Stimulated activated CD8-positive, alpha-beta memory T cell treated with anti-CD3 and anti-CD28 coated beads, Interleukin-7, amount 100 ng/mL, for 4 hours (primary cell): Measurements from ENCODE around the gene RGS2.

Source experiments
- DNase-seq, 2 donors: peaks; one replicate each; pipeline ENCODE4 v3.0.0-alpha.2; 2020; ENCODE audit warnings: low read depth in 2 of 2

Gene RGS2, protein sequence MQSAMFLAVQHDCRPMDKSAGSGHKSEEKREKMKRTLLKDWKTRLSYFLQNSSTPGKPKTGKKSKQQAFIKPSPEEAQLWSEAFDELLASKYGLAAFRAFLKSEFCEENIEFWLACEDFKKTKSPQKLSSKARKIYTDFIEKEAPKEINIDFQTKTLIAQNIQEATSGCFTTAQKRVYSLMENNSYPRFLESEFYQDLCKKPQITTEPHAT

DNA sequence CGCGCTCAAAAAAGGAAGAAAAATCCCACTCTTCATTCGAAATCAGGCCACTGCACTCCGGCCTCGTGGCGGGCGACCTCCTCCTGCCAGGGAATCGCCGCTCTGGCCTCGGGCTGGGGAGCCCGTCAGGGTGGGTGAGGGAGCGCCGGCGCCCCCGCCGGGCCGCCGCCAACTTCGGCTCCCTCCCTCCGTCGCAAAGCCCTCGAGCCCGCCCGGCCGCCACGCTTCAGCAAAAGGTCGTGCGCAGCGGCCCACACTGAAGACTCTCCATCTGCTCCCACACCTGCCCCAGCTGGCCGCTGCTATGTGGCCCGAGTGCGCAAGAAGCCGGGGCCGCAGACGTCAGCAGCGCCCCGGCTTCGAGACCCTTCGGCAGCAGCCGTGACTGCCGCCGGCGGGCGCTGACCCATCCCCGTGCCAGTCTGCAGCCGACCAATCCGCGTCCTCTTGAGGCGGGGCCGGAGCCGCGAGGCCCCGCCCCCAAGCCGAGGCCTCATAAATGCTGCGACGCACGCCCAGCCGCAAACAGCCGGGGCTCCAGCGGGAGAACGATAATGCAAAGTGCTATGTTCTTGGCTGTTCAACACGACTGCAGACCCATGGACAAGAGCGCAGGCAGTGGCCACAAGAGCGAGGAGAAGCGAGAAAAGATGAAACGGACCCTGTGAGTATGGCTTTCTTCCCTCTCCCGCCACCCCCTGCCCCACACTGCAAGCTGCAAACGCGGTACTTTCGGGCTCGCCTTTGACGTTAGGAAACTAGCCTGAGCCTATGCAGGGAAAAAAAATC, at the start of gene RGS2:
RGS2 (plus strand) TSS at position 522 of the 789 bp plus-strand sequence; CDS start at position 555, 33 bp downstream.
- peak; percentile 73 to 84 for DNase-seq

DNA sequence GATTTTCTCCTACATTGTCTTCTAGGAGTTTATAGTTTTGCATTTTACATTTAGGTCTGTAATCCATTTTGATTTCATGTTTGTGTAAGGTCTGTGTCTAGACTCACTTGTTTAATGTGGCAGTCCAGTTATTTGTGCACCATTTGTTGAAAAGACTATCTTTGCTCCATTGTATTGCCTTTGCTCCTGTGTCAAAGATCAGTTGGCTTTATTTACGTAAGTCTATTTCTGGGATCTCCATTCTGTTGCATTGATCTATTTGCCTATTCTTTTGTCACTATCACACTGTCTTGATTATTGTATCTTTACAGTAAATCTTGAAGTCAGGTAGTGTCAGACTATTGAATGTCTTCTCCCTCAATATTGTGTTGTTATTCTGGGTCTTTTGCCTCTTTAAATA, 49.7 kb upstream of the RGS2 start:
- no peak for DNase-seq

DNA sequence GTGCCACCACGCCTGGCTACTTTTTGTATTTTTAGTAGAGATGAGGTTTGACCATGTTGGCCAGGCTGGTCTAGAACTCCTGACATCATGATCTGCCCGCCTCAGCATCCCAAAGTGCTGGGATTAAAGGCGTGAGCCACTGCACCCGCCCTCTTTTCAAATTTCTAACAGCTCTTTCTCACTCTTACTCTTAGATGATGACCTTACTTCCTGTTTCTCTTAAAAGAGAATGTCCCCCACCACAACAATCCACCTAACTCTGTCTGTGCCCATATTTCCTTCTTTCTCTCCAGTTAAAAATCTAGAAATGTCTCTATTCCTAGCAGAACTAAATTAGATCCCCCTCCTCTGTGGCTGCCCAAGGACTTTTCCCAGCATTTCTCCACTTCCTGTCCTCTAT, 46.6 kb upstream of the RGS2 start:
- DNase-seq: no peak

DNA sequence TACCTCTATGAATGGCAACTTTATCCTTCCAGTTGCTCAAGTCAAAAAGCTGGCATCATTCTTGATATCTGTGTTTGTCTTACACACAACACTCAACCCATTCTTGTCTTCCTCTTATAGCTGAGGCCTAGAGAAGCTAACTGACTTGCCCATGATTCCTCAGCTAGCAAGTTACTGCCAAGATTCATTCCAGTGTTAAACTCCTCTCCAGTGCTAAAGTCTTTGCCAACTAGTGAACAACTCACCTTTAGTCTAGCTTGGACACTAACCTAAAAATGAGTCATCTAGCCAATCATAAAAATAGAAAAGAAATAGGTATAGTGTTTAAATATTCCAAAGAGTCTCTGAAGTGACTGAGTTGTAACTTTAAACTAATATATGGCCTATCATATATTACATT, 45.6 kb upstream of the RGS2 start:
- no peak for DNase-seq

DNA sequence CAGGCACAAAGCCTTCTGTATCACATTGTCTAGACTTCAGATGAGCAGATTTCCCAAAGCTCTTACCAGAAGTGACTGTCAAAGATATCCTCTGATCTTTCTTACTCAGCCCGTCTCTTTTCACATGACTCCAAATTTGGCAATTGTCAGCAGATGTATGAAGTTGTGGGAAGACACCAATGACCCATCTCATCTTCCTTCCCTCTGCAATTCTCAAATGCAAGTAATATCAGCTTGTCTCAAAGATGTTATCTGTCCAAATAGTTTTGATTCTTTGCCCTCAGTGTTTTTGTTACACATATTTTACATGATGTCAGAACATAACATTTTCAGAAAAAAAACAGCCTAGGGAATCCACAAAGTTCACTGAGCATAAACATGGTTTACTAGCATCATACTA, 45.1 kb upstream of the RGS2 start:
- DNase-seq: no peak

DNA sequence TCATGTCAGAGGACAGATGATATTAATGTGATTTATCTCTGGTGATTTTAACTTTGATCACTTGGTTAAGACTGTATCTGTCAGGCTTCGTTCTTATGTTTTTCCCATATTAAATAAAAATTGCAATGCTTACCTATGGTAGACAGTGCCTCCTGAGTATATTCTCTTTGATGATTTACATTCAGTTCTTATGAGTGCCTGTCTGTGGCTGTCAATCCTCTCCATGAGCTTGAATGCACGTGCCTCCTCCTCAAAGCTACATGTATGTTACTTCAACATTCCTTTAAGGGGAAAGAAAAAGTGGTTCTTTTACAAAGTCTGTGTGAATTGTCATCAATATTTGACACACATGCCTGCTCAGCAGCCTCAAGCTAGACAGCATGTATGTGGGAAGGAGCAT, 44.2 kb upstream of the RGS2 start:
- DNase-seq: no peak

DNA sequence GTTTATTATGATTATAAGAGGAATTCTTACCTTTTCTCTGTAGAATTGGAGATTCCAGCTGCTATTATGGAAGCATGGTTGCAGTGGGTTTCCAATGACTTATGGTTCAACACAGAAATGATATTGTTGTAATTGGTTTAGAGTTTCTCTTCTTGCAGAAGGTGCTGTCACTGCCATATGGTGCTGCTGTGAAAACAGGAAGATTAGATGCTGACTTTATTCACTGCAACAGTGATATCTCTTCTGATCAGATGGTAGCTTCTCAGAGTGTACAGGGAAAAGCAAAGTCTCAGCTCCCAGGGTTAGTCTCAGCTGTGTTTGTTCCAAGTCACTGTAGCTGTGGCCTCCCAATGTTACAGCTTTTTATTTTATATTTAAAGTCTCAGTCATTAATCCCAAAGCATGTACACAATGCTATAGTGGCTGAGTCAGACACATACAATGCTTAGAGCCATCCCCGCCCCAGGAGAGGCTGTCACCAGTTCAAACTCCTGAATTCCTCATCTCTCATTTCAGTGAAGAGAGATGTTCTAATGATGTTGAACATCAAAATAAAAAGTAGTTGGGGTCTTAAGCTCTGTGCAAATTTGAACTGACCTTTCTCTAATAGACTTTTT, 42.7 kb upstream of the RGS2 start:
- no peak for DNase-seq

DNA sequence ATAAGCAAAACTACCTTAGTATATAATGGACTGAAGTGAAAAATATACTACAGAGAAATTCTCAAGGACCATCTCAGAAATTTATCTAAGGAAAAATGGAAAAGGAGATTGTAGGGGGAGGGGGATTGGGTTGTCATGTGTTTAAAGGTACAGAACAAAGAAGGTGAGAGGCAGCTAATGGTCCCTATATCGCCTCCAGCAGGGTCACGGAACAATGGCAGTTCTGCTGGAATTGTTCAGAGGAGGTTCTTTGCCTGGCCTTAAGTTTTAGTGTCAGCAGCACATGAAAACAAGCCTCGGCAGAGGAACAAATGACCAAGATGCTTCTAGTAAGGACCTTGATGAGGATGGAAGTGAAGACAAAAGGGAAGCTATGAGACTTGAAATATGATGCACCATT, 42.0 kb upstream of the RGS2 start:
- no peak for DNase-seq

DNA sequence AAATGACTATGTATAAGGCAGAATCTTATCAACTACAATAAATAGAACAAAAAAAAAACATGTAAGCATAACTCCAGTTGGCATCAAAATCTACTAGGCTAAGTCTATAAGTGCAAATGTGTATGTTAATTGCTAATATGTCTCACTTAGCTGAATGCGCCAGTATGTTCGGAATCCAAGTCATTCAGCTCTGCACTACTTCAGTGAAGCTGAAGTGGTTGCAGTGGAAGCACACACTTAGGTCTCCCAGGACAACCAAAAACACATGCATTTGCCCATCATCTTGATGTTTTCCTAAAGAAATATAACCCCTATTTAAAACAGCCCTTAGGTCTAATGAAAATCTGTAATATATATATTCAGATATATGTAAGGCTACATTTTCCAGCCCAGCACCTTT, 41.0 kb upstream of the RGS2 start:
- no peak for DNase-seq

DNA sequence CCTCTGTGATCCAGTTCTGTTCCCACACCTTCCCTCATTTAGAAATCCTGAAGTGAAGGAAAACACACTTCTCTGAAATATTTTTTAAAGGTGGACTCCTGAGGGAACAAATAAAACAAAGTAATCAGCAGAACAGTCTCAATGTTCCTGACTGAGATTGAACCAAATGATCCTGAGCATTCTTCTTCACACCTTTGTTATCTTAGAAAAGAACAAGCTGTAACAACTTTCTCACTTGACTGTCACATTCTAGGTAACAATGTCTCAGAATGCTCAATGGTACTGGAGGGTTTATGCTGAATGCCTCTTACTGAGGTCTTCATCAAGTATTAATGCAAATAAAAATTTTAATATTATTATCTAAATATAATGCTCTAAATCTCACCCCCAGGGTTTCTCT, 40.4 kb upstream of the RGS2 start:
- DNase-seq: no peak

DNA sequence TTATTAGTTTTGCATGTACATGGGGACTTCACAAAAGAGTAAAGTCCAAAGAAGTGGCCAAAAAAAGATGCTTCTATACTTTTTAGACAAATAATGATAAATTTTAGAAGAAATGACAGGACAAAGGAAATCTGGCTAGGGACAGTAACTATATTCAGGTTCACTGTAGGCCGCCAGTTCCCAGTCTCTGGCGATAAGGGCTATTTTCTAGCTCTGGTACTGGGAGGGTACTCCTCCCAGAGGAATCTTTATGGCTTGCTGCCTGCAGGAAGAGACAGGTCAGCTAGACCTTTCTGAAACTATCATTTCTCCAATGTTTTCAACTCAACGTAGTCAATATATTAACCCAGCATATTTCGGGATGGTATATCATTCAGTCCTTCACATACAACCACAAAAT, 37.5 kb upstream of the RGS2 start:
- DNase-seq: no peak

DNA sequence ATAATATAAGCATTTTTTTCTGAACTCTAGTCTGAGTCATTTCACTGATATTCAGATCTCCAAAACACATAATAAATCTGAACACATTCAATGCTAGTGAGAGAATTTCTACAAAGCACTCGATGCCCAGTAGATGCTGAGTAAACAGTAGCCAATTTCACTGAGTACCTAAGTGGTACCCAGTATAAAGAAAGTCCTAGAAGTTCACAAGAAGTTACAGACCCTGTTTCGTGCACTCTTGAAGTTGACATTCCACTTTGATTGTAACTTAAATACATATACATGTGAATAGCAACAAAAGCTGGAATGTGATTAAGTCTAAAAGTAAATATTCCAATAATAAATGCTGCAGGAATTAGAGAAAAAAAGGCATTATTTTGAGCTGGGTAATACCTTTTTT, 33.2 kb upstream of the RGS2 start:
- DNase-seq: no peak

DNA sequence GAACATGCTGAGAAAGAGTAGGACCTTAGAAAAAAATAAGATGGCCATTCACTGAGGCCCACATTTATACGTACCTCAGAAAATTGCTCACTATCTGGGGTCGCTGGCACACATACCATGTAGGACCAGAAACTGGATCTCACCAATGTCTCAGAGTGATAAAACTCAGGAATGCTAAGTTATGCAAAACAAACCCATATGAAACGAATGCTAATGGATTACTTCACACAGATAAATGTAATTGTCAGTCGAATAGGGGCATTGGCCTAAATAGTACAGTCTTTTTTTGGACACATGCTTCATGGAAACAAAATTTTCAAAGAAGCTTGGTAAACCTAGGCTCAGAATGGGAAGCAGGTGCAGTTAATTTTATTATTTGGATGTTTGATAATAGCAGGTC, 32.6 kb upstream of the RGS2 start:
- no peak for DNase-seq

DNA sequence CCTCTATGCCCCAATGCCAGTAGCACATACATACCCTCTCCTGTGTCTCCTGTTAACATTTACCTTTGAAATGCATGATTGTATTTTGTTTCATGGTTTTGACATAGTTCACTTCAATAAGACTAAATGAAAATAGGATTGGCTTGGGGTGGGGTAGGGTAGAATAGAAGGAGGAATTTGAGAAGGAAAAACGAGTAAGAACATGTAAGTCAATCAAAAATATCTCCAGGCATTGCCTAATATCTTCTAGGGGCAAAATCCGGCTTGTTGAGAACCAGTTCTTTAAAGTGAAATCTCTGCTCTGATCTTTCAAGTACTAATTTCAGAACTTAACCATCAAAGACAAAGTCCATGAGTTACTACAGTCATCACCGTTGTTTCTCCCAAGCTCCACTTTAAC, 31.8 kb upstream of the RGS2 start:
- no peak for DNase-seq

DNA sequence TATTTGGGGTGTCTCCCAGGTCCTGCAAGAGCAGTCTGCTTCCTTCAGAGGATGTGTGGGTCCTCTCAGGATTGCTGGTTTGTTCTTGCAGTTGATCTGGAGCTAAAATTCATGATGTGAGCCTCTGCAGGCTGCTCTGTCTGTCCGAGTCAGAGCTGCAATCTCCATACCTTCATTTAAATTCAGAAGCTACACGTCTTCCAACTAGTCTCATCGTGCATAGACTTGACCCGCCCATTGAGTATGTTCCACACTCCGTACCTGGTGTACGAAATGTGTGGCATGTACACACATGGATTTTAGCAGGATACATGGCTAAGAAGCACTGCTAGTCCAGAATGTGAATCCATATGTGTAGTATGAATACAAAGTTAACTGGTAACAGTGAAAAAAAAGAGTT, 25.0 kb upstream of the RGS2 start:
- no peak for DNase-seq

DNA sequence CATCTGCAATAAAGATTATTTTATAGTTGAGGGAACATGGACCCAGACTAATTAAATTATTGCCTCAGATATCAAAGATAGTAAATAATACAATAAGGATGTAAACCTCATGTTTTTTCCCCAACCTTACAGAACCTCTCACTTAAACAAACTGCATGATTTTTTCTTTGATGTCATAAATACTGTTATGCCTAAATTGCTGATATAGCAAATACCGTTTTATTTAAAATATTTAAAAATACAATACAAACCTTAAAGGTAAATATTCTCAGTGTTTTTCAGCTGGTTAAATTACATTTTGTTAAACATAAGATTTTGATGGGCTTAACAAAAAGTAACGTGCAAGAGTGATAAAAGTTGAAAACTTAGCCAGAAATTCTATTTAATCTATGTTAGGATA, 24.4 kb upstream of the RGS2 start:
- DNase-seq: no peak

DNA sequence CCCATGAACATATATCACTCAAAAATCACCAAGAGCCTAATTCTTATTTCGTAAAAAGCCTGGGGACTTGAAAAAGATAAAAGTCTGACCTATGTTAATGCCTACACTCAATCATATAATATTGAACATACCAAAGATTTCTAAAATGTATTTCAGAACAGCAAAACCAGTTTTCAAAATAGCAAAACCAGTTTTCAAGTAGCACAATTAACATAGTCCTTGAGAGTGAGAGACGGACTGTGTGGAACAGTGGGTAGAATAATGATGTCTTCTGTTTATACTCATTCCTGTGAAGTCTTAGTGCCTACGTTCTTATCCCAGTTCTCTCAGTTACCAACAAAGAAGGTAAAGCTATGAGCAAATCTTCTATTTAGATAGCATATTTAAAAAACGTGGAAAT, 22.3 kb upstream of the RGS2 start:
- no peak for DNase-seq

DNA sequence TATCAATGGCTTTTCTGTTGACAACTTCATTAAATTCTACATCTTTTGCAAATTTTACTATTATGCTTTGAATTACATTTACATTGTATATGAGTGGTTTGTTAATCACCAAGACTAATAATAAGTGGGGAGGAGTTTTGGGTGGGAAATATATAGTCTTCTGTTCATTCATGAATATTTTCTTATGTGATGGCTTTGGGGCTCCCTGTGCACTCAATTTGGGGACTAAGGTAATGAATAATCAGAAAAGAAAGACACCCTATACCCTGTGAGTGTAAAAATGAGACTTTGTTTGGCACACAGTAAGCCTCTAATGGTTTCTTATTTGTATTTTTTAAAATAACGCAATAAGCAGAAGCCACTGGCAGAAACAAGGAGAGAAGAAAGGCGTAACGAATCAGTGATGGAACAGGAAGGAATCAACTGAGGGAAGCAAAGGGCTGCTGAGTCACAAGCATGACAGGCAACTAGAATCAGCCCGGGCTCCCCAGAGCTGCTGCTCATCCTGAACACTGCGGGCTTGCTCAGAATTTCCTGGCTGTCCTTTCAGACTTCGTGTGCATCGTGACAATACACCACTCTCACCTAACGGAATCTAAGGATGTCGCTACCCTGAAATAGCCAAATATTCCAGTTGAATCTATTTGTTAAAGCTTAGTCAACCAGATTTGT, 20.8 kb upstream of the RGS2 start:
- no peak for DNase-seq

DNA sequence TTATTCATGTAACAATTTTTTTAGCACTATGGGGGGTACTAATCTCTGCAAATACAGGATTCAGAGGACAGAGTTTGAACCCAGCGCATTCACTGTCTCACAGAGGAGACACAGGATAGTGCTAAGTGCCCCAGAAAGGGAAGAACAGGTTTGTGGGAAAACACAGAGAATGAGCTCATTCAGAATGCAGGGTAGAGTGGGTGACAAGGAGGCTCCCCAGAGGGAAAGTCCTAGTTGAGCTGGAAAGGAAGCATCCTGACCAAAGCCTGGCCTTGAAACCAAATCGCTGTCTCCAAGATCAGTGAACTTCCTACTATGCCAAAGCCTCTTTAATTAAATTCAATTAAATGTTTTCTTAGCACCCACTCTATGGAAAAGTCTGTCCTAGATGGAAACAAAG, 19.0 kb upstream of the RGS2 start:
- DNase-seq: no peak

DNA sequence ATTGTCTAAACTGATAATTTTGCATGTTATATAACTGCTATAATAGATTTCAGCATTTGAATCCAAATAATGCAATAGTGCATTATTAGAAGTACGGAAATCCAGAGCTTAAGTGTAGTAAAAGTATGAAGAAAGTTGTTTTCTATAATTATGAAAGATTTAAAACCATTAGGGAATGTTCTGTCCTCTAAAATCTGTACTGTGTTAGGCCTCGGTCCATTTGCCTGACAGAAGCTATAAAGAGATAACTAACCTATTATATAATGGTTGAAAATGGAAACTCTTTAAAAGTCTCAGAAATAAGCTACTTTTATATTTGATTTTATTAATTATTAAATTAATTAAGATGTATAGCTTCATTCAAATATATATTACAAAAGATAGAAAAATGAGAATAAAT, 16.2 kb upstream of the RGS2 start:
- no peak for DNase-seq

DNA sequence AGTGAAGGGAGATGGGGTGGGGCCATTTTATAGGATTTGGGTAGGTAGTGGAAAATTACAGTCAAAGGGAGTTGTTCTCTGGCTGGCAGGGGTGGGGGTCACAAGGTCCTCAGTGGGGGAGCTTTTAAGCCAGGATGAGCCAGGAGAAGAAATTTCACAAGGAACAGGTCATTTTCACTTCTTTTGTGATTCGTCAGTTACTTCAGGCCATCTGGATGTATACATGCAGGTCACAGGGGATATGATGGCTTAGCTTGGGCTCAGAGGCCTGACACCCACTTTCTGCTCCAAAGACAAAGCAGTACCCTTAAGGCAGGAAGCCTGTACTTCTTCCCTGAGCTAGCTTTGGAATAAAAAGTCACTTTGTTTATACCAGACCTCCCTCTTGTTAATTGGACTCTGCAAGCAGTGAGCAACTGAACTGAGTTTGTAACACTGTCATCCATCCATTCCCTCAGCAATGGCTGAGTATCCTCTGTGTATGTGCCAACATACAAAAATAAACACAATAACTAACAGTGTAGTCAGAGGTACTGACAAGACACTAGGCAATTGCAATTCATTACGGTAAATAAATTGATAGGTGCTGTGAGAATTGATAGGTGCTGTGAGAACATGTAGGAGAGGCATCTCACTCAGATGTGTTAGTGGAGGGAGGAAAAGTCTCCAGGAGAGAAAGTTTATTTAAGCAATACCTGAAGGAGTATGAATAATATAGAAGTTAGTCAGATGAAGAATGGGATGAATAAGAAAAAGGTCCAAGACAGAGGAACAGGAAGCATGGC, 14.7 kb upstream of the RGS2 start:
- no peak for DNase-seq

DNA sequence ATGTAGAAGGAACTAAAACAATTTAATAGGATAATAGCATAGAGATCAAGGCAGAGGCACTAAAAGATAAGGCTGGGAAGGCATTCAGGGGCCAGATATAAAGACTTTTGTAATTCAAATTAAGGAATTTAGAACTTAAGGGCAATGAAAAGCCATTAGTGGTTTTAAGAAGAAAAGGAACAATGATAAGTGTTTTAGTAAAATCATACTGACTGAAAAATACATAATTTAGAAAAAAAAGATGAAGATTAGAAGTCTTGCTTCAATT, 14.1 kb upstream of the RGS2 start:
- no peak for DNase-seq
